NCI-H1694 treated with DMSO at 0.1 percent for 48 hours (cell line): ENCODE data around the gene DNAH9.
A peak's percentile ranks its signal among the peaks of the same experiment; 100 is the strongest.
"Not testable (repeated sequence)": the region's sequence is repeated elsewhere in the genome, so short reads cannot be mapped to it uniquely, and the experiment has no call there.

Source experiments
- DNase-seq: peaks from one replicate; lab custom pipeline; 2025; lab: John Stamatoyannopoulos, UW

Gene DNAH9

GRCh38 chr17:11917415-11917814 lies 319.1 kb downstream of the DNAH9 start:
- DNase-seq = no peak

DNA sequence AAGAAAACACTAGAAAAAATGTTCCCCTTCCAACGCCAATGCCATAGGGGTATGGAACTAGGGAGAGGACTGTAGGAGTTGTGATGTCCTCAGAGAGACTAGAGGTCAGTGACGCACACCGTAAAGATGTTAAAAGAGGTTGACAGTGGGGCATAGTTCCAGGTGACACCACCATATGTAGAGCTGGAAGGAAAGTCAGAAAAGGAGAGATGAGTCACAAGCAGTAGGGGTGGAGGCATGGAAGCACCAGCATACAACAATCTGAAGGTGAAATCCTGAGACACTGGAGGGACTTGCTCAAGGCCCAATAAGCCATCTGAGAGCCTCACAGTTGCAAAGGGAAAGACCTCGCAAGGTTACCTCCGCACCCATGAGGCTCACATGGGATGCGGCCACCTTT lies 323.0 kb downstream of the DNAH9 start:
- no peak for DNase-seq

- no peak for DNase-seq
Observed at GRCh38 chr17:11922638-11923037, 324.4 kb downstream of the DNAH9 start.

- DNase-seq = no peak
Observed at GRCh38 chr17:11924076-11924475, 325.8 kb downstream of the DNAH9 start.

GRCh38 chr17:11925262-11926021 lies 327.2 kb downstream of the DNAH9 start:
- no peak for DNase-seq

GRCh38 chr17:11928436-11928835 lies 330.2 kb downstream of the DNAH9 start:
- no peak for DNase-seq

- DNase-seq = no peak
Observed at GRCh38 chr17:11932337-11932898, 334.1 kb downstream of the DNAH9 start.

DNA sequence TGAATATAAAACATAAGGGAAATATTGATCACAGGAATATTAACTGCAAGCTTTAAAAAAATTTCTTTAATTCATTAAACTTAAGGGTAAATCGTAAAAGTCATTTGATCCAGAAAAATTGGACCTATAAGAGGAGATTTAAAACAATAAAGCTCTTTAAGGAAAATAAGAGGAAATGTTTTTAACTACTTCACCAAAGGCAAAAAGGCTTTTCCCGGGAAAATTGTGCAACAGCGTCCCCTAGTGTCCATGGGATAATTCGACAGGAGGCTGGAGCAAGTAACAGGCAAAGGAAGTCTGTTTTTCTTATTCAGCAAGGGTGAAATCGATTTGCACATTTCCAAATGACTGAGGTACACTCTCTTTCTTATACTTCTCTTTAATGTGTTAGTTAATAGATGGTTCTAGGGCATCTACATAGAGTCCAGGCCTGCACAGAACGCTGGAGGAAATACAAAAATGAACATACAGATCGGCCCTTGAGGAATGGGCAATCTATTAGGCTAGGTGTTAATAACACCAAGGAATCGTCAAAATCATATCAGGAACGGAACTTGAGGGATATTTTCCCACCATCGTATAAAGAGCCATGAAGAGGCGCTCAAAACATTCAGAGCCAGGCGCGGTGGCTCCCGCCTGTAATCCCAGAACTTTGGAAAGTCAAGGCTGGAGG lies 337.6 kb downstream of the DNAH9 start:
- DNase-seq = peak; percentile 10

DNA sequence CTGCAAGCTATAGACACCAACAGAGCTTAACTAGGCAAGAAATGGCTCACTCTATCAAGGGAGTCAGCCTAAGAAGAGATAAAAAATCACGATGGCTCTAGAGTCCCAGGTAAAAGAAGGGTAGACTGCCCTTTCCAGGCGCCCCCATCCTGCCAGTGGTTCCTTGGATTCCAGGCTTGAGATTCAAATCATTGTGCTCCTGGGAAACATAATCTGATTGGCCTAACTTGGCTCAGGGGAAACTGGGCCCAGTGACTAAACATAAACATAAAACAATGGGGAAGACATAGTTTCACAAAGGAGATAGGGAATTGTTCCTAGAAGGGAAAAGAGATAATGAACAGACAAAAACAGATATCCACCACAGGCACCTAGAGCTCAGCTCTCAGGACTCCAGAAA lies 342.6 kb downstream of the DNAH9 start:
- no peak for DNase-seq

DNA sequence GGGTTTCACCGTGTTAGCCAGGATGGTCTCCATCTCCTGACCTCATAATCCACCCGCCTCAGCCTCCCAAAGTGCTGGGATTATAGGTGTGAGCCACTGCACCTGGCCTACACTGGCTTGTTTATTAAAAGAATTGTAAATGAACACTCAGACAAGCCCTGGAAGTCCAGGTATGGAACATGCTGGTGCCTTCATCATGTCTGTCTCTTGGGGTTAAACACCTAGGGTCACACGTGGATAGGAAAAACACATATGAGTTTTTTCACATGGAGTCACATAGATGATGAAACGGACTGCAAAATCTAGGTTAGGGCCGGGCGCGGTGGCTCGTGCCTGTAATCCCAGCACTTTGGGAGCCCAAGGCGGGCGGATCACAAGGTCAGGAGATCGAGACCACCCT lies 344.8 kb downstream of the DNAH9 start:
- not testable (repeated sequence) for DNase-seq

DNA sequence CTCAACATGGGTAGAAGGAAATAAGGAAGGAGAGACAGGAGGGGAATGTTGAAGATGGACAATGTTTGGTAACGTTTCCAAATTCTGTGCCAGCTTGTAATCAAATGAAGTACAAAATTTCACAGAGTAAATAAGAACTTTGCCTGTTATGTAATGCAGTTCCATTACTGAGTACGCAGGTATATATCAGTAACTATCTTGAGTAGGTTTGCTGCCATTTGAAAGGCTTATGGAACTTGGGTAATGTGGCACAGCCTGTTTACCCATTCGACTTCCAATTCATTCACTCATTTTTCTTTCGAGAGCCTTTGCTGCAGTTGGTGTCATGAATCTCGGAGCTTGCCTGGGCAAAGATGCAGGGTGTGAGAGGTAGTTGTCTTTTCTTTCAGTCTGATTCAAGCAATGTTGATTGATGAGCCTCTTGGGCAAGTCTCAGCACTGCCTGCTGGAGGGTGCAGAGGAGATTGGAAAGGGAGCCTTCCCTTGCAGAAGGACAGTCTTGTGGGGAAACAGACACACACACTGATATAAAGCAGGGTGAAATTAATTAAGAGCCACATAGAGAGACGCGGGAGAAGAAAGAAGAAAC lies 345.6 kb downstream of the DNAH9 start:
- no peak for DNase-seq

DNA sequence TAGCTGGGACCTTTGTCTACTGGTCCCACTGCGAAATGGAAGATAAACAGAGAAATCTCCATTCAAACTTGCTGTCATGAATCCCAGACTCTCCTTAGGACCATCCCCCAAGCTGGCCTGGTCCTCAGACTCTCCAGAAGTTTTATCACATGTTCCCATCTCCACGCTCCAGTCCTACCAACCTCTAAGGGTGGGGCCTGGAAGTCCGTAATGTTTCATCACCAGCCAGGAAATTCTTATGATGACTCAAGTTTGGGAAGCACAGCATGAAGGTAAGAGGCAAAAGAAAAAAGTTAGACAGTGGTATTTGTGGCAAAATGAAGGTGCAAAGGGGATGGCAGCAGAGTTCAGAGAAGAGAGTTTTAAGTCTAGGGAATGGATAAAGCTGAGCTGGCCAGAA lies 346.3 kb downstream of the DNAH9 start:
- no peak for DNase-seq

- DNase-seq = no peak
Observed at GRCh38 chr17:11948789-11949188, 350.5 kb downstream of the DNAH9 start.

DNA sequence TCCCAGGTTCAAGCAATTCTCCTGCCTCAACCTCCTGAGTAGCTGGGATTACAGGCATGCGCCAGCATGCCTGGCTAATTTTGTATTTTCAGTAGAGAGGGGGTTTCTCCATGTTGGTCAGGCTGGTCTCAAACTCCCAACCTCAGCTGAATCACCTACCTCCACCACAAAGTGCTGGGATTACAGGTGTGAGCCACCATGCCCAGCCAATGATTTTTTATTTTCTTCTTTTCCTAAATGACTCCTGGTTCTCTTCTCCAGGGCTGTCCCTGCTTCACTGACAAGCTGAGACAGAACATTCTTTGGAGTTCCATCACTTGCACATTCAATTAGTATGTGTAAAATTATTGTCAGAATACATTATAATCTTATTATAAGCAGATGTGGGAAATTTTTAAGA lies 351.3 kb downstream of the DNAH9 start:
- DNase-seq = not testable (repeated sequence)

DNA sequence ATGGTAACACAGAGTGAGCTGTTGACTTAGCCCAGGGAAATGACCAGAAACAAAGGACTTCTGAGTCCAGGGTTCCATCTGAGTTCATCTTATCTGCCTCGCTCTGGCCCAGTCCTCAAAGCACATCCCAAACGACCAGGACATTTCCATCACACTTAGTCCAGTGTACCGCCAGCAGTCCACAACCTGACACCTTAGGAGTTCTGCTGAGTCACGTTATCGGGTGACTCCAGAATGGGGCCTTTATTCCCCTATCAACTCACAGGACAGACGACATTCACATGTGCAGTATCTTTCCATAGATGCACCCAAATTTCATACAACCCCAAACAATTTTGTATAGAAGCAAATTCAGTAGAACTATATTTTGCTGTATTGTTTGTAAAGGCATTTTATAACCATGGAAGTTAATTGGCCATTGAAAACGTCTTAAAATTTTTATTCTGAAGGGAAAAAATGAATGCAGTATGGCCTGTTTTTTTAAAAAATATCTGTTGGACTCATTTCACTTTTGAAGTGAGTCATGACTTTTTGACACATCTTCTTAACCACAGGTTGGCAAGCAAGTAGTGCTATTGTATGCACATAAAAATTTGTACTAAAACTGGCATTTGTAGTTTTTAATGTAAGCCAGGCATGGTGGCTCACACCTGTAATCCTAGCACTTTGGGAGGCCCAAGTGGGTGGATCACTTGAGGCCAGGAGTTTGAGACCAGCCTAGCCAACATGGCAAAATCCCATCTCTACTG lies 352.7 kb downstream of the DNAH9 start:
- no peak for DNase-seq

DNA sequence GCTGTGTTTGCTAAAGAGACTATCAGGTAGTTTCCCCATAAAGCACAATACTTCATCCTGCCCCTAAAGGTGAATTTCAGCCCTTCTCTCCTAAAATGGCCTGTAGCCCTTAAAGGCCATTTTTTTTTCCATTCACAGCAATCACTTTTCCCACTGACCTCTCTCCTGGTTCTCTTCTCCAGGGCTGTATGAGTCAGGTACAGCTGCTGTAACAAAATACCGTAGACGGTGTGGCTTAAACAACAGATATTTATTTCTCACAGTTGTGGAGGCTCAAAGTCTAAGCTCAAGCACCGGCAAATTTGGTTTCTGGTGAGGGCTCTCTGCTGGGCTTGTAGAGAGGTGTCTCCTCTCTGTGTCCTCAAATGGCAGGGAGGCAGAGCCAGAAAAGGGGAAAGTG lies 354.3 kb downstream of the DNAH9 start:
- no peak for DNase-seq

DNA sequence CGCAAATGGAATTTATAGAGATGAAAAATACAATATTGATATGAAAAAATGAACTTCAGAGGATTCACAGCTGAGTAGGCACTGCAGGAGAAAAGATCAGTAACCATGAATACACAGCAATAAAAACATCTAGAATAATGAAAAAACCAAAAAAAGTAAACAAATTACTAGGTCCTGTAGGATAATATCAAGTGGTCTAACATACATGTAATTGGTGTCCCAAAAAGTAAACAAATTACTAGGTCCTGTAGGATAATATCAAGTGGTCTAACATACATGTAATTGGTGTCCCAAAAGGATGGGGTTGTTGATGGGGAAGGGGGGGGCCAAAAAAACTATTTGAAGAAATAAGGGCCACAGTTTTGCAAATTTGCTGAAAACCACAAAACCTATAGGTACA lies 355.7 kb downstream of the DNAH9 start:
- DNase-seq = no peak

GRCh38 chr17:11954936-11955335 lies 356.7 kb downstream of the DNAH9 start:
- no peak for DNase-seq

- DNase-seq = no peak
Observed at GRCh38 chr17:11969565-11969964, 371.3 kb downstream of the DNAH9 start.

DNA sequence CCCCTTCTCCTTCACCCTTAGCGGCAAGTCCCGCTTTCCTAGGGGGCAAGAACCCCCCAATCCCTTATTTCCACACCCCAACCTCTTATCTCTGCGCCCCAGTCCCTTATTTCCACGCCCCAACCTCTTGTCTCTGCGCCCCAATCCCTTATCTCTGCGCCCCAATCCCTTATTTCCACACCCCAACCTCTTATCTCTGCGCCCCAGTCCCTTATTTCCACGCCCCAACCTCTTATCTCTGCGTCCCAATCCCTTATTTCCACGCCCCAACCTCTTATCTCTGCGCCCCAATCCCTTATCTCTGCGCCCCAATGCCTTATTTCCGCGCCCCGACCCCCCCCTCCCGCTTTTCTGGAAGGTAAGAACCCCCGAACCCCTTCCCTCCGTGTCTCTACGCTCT lies 374.5 kb downstream of the DNAH9 start:
- not testable (repeated sequence) for DNase-seq

GRCh38 chr17:11979795-11980194 lies 381.5 kb downstream of the DNAH9 start:
- DNase-seq = no peak

DNA sequence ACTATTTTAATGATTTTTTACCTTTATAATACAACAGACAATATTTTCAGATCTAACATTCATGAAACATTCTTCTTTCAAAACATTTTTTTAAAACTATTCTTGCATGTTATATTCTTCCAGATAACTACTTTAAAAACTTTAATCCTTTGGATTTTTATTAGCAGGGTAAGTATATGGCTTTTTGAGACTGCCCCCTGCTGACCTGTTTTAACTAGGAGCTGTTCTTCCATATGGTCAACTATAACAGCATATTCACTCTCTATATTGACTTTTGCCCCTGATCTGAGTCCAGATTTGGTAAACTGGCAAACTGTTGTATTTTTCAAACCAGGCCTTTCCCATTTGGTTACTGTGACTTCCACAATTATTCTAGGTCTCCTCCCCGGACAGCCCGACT lies 382.5 kb downstream of the DNAH9 start:
- no peak for DNase-seq
